Liver (tissue), 9 donors: ENCODE data around the gene SNX15. TPM values are rescaled to one million over a fixed set of nuclear protein-coding genes. Genes with fewer than 3 reads are reported as not detected.

Experiments used
- DNase-seq: peaks from one replicate; pipeline ENCODE4 v3.0.0-alpha.2; 2017; ENCODE audit warnings: low spot score
- H3K27ac ChIP-seq, 2 donors: one replicate each; pipeline ENCODE4 v1.7.0; 2013; ENCODE audit warnings: inconsistent platforms in 2 of 2, low read length in 2 of 2, control low read depth in 1 of 2, low read depth in 1 of 2, mild to moderate bottlenecking in 1 of 2
- H3K27me3 ChIP-seq, 4 donors: one replicate each; pipeline versions ENCODE4 v1.6.1 to v1.7.0; 2013; ENCODE audit warnings: low read length in 3 of 4, inconsistent platforms in 1 of 4, mild to moderate bottlenecking in 1 of 4, moderate library complexity in 1 of 4; ENCODE audit not compliant: control insufficient read depth in 4 of 4, insufficient read depth in 4 of 4
- H3K36me3 ChIP-seq, 4 donors: one replicate each; pipeline versions ENCODE4 v1.6.1 to v1.7.0; 2013; ENCODE audit warnings: low read length in 3 of 4, mild to moderate bottlenecking in 3 of 4, low read depth in 1 of 4, moderate library complexity in 1 of 4; ENCODE audit not compliant: control insufficient read depth in 4 of 4, insufficient read depth in 3 of 4
- H3K4me1 ChIP-seq, 4 donors: one replicate each; pipeline versions ENCODE4 v1.6.1 to v1.7.0; 2013; ENCODE audit warnings: low read length in 3 of 4, mild to moderate bottlenecking in 3 of 4, moderate library complexity in 1 of 4; ENCODE audit not compliant: control insufficient read depth in 4 of 4, insufficient read depth in 4 of 4
- H3K4me3 ChIP-seq, 3 donors: one replicate each; pipeline versions ENCODE4 v1.6.1 to v1.7.0; 2013; ENCODE audit warnings: low read length in 3 of 3, control low read depth in 1 of 3, low read depth in 1 of 3, mild to moderate bottlenecking in 1 of 3
- H3K9ac ChIP-seq, 2 donors: one replicate each; pipeline ENCODE4 v1.7.0; 2013; ENCODE audit warnings: low read length in 2 of 2, mild to moderate bottlenecking in 2 of 2, moderate library complexity in 2 of 2, control low read depth in 1 of 2, low read depth in 1 of 2
- H3K9me3 ChIP-seq, 4 donors: one replicate each; pipeline versions ENCODE4 v1.6.1 to v1.7.0; 2013; ENCODE audit warnings: low read length in 3 of 4; ENCODE audit not compliant: control insufficient read depth in 4 of 4
- EGR1 ChIP-seq, 2 donors: IDR thresholded peaks; 2 replicates each; pipeline ENCODE4 v1.6.1; 2016 to 2018; ENCODE audit warnings: antibody characterized with exemption in 2 of 2, low read depth in 2 of 2
- FOXA1 ChIP-seq: IDR thresholded peaks from 2 replicates; pipeline ENCODE4 v1.6.1; 2016; ENCODE audit warnings: antibody characterized with exemption
- FOXA2 ChIP-seq: IDR thresholded peaks from 2 replicates; pipeline ENCODE4 v1.6.1; 2016; ENCODE audit warnings: antibody characterized with exemption
- GABPA ChIP-seq, 2 donors: IDR thresholded peaks in 1 of 2; conservative IDR thresholded peaks in 1 of 2; 2 replicates each; pipeline ENCODE4 v1.6.1; 2016; ENCODE audit warnings: antibody characterized with exemption in 2 of 2, mild to moderate bottlenecking in 1 of 2, moderate library complexity in 1 of 2
- HNF4A ChIP-seq, 2 donors: conservative IDR thresholded peaks; 2 replicates each; pipeline ENCODE4 v1.6.1; 2016; ENCODE audit warnings: antibody characterized with exemption in 2 of 2, mild to moderate bottlenecking in 2 of 2
- HNF4G ChIP-seq: IDR thresholded peaks from 2 replicates; pipeline ENCODE4 v1.6.1; 2016; ENCODE audit warnings: antibody characterized with exemption
- JUND ChIP-seq, 2 donors: IDR thresholded peaks; 2 replicates each; pipeline ENCODE4 v1.6.1; 2016; ENCODE audit warnings: antibody characterized with exemption in 2 of 2
- MAX ChIP-seq: IDR thresholded peaks from 2 replicates; pipeline ENCODE4 v1.6.1; 2016; ENCODE audit warnings: antibody characterized with exemption
- NR2F2 ChIP-seq: IDR thresholded peaks from 2 replicates; pipeline ENCODE4 v1.6.1; 2016; ENCODE audit warnings: antibody characterized with exemption
- RAD21 ChIP-seq, 2 donors: IDR thresholded peaks; 2 replicates each; pipeline ENCODE4 v1.6.1; 2016; ENCODE audit warnings: antibody characterized with exemption in 2 of 2, mild to moderate bottlenecking in 2 of 2
- REST ChIP-seq: IDR thresholded peaks from 2 replicates; pipeline ENCODE4 v1.6.1; 2016; ENCODE audit warnings: antibody characterized with exemption, mild to moderate bottlenecking
- RXRA ChIP-seq, 2 donors: IDR thresholded peaks; 2 replicates each; pipeline ENCODE4 v1.6.1; 2017 to 2018; ENCODE audit warnings: antibody characterized with exemption in 2 of 2, mild to moderate bottlenecking in 1 of 2
- SP1 ChIP-seq: IDR thresholded peaks from 2 replicates; pipeline ENCODE4 v1.6.1; 2018; ENCODE audit warnings: antibody characterized with exemption, mild to moderate bottlenecking
- TAF1 ChIP-seq: conservative IDR thresholded peaks from 2 replicates; pipeline ENCODE4 v1.6.1; 2016; ENCODE audit warnings: antibody characterized with exemption, mild to moderate bottlenecking
- YY1 ChIP-seq: IDR thresholded peaks from 2 replicates; pipeline ENCODE4 v1.6.1; 2016; ENCODE audit warnings: antibody characterized with exemption, mild to moderate bottlenecking
- WGBS: extraction: QIAGEN DNeasy Blood & Tissue Kit; methylation state at CpG from one replicate; pipeline ENCODE4 v1.1.7; 2013; 5-methylcytosine and 5-hydroxymethylcytosine counted together
- polyA plus RNA-seq, 2 donors: library from polyadenylated mRNA; stranded (reverse) in 1 of 2; unstranded in 1 of 2; fragments of 200-250 nt in 1 of 2; fragments of >200 nt in 1 of 2; fragmentation: Nextera tagmentation in 1 of 2; extraction: Ambion mirVana in 1 of 2; gene quantifications; one replicate each; pipeline versions ENCODE4 v1.2.1 to v1.2.3, GENCODE V29; 2013 to 2015
- total RNA-seq, 2 donors: library from RNA; depleted of rRNA; stranded (reverse); fragments of >200 nt; gene quantifications; one replicate each; pipeline ENCODE4 v1.2.3, GENCODE V29; 2014
- TF ChIP-seq, protein P1 (sequence below): IDR thresholded peaks from 2 replicates; pipeline ENCODE4 v1.6.1; 2016; ENCODE audit warnings: antibody characterized with exemption
- TF ChIP-seq, protein P2 (sequence below): IDR thresholded peaks from 2 replicates; pipeline ENCODE4 v1.6.1; 2016; ENCODE audit warnings: antibody characterized with exemption
- TF ChIP-seq, protein P3 (sequence below): fragments of 150-350 bp; IDR thresholded peaks from 2 replicates; pipeline ENCODE4 v1.5.1; 2017; ENCODE audit warnings: improper control_type of control experiment, low read depth, low read length; ENCODE audit not compliant: missing input control
- donor health status: healthy.
- donor health status: healthy.
- donor health status: healthy.
- donor health status: healthy.
- donor health status: healthy.

Gene SNX15
- total and polyA plus RNA-seq, 4 donors, result 4.5 to 7.2 (median 5.7) TPM

DNA sequence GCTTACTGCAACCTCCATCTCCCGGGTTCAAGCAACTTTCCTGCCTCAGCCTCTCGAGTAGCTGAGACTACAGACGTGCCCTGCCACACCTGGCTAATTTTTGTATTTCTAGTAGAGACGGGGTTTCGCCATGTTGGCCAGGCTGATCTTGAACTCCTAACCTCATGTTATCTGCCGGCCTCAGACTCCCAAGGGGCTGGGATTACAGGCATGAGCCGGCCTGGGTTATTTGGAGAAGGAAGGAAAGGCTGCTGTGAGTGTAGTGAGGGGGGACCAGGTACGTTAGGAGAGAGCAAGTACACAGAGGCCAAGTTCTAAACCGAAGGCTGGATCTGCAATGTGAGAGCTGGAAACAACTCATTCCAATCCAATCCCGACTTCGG, 30.9 kb upstream of the SNX15 start:
- Histone ChIP-seq H3K4me1 (peaks cover 0 to 22% (median 13%) of the 10 kb centered on the region in 4 donors), H3K9me3 (no peaks in the 10 kb centered on the region), H3K4me3 (peak overlapping the region; percentile 77 to 92 (median 80)), H3K36me3 (peaks cover 0 to 2% (median 0%) of the 10 kb centered on the region in 4 donors), H3K9ac (peak overlapping the region; percentile 87 to 95), H3K27ac (peak overlapping the region; percentile 73 to 78), H3K27me3 (no peaks in the 10 kb centered on the region)
- no peak for DNase-seq
- WGBS, result 13% methylated on average over 11 of the region's 11 CpGs
- TF ChIP-seq, protein P1, sequence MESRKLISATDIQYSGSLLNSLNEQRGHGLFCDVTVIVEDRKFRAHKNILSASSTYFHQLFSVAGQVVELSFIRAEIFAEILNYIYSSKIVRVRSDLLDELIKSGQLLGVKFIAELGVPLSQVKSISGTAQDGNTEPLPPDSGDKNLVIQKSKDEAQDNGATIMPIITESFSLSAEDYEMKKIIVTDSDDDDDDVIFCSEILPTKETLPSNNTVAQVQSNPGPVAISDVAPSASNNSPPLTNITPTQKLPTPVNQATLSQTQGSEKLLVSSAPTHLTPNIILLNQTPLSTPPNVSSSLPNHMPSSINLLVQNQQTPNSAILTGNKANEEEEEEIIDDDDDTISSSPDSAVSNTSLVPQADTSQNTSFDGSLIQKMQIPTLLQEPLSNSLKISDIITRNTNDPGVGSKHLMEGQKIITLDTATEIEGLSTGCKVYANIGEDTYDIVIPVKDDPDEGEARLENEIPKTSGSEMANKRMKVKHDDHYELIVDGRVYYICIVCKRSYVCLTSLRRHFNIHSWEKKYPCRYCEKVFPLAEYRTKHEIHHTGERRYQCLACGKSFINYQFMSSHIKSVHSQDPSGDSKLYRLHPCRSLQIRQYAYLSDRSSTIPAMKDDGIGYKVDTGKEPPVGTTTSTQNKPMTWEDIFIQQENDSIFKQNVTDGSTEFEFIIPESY, result no peak
- no peak for TF ChIP-seq RXRA (IDR thresholded peaks at IDR 0.05)
- TF ChIP-seq HNF4G, result no peak
- no peak for TF ChIP-seq HNF4A (conservative IDR thresholded peaks at IDR 0.05)
- TF ChIP-seq JUND (IDR thresholded peaks at IDR 0.05), result no peak
- TF ChIP-seq EGR1 (IDR thresholded peaks at IDR 0.05; ENCODE audit: low read depth in 2 of 2), result no peak
- TF ChIP-seq SP1, result no peak
- TF ChIP-seq YY1, result no peak
- TF ChIP-seq RAD21 (IDR thresholded peaks at IDR 0.05), result no peak
- no peak for TF ChIP-seq NR2F2
- TF ChIP-seq TAF1, result no peak
- TF ChIP-seq, protein P2, sequence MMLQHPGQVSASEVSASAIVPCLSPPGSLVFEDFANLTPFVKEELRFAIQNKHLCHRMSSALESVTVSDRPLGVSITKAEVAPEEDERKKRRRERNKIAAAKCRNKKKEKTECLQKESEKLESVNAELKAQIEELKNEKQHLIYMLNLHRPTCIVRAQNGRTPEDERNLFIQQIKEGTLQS, result no peak

- peaks cover 0 to 22% (median 13%) of the 10 kb centered on the region in 4 donors for H3K4me1 ChIP-seq
- DNase-seq, result peak; percentile 59
- peak within 1 kb of the TSS; percentile 77 to 92 (median 80) for H3K4me3 ChIP-seq
- WGBS, result 7% methylated on average over 9 of the region's 9 CpGs
- TF ChIP-seq NR2F2 (peak; percentile 74), JUND (IDR thresholded peaks at IDR 0.05) (peak in 1 of 2 donors; percentile 61), TAF1 (peak; percentile 96), HNF4G (peak; percentile 36), RAD21 (IDR thresholded peaks at IDR 0.05) (peak; percentile 79 to 84), RXRA (IDR thresholded peaks at IDR 0.05) (peak; percentile 73 to 77), REST (peak; percentile 76), FOXA1 (peak; percentile 52), YY1 (peak; percentile 77), SP1 (peak; percentile 74), EGR1 (IDR thresholded peaks at IDR 0.05; ENCODE audit: low read depth in 2 of 2) (peak in 1 of 2 donors; percentile 79), MAX (peak; percentile 90), FOXA2 (peak; percentile 10), HNF4A (conservative IDR thresholded peaks at IDR 0.05) (peak; percentile 78 to 80), GABPA (IDR thresholded peaks at IDR 0.05 in 1 of 2, conservative IDR thresholded peaks at IDR 0.05 in 1 of 2) (peak in 1 of 2 donors; percentile 82)
- TF ChIP-seq, protein P2, result no peak
- TF ChIP-seq, protein P1, result peak; percentile 54
- TF ChIP-seq, protein P3, sequence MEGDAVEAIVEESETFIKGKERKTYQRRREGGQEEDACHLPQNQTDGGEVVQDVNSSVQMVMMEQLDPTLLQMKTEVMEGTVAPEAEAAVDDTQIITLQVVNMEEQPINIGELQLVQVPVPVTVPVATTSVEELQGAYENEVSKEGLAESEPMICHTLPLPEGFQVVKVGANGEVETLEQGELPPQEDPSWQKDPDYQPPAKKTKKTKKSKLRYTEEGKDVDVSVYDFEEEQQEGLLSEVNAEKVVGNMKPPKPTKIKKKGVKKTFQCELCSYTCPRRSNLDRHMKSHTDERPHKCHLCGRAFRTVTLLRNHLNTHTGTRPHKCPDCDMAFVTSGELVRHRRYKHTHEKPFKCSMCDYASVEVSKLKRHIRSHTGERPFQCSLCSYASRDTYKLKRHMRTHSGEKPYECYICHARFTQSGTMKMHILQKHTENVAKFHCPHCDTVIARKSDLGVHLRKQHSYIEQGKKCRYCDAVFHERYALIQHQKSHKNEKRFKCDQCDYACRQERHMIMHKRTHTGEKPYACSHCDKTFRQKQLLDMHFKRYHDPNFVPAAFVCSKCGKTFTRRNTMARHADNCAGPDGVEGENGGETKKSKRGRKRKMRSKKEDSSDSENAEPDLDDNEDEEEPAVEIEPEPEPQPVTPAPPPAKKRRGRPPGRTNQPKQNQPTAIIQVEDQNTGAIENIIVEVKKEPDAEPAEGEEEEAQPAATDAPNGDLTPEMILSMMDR, result peak; percentile 58
- peak within 1 kb of the TSS; percentile 87 to 95 for H3K9ac ChIP-seq
- H3K36me3 ChIP-seq, result no peaks in the 10 kb centered on the region
- H3K27me3 ChIP-seq, result no peaks in the 10 kb centered on the region
- H3K27ac ChIP-seq, result peak within 1 kb of the TSS; percentile 73 to 78
- H3K9me3 ChIP-seq, result no peaks in the 10 kb centered on the region
Measured at GRCh38 chr11:64996710-64997380, 30.4 kb upstream of the SNX15 start, which contains the start of gene BATF2. BATF2 (minus strand) TSS chr11:64996971; CDS start chr11:64996914, 57 bp downstream.
